ENCODE data around the gene AAGAB.
A peak's percentile ranks its signal among the peaks of the same experiment; 100 is the strongest.

The AAGAB gene

DNA sequence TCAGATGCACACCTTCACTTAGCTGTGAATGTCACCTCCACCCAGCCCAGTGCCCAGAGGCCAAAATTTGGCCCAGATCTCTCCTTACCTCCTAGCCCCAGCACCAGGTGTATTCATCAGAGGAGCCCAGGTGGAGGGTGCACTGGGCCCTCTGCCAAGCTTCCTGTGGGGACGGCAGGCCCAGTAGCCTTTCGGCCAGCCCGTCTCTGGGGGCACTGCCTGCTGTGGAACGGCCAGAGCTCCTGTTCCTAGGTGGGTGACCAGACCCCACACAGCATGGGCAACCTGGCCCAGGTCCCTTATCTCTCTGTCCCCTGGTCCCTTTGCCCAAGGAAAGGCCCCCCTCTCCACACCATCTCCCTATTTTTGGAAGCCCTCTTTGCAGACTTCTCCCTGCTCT lies 67.8 kb downstream of the AAGAB start:
- DNase-seq: no peak

DNA sequence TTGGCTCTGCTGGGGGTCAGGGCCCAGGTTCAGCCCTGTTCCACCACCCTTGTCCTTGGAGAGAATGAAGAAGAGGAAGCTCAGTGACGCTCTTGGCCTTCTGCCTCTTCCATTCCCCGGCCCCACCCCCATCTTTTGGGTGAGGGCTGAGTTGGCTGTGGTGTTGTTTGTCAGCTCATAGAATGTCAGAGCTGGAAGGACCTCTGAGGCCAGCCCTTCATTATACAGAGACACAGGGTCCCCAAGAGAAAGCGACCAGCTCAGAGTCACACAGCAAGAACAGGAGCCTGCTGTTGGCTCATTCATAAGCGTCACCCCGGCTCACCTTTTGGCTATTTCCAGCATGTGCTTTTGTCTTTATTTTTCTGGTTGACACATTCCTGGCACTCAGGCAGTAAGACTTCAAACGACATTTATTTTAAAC lies 68.2 kb downstream of the AAGAB start:
- no peak for DNase-seq

DNA sequence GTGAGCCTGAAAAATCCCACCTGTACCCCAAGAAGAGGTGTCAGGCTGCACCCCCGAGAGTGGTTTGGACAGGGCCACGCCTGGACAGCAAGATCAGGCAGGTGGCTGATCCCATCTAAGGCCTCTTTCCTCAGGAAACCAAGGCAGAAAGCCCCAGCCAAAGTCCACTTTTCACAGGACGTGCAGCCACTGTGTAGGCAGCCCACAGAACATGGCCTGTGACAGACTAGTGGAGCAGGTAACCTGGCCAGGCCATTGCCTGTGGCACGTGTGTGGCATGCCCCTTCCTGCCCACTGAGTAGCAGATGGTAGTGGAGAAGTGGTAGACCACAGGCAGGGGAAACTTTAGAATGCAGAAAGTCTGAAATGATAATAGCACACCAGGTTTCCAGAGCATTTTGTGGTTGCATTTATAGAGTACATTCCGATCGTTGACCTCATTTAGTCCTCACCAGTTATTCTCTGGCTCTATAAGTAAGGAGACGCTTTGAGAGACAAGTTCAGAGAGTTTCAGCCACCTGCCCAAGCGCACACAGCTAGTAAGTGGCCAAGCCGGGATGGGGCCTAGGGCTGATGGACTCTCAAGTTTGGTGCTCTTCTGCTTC lies 68.7 kb downstream of the AAGAB start:
- DNase-seq: peak in 2 of 5 experiments; percentile 14 to 86

DNA sequence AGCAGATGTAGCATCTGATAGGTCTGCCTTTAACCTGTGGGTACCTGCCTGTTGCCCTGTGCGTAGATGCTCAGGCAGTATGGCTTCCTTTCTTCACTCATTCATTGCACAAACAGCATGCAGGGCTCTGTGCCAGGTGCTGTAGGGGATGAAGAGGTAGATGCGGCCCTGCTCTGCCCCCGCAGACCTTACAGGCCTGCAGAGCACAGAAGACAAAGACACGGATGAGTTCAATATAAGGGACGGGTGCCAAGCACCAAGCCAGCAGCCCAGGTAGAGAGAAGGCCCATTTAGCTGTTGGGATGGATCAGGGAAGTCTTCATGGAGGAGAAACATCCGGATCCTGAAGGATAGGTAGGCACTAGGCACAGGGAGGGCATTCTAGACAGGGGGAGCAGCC lies 69.4 kb downstream of the AAGAB start:
- DNase-seq: no peak

DNA sequence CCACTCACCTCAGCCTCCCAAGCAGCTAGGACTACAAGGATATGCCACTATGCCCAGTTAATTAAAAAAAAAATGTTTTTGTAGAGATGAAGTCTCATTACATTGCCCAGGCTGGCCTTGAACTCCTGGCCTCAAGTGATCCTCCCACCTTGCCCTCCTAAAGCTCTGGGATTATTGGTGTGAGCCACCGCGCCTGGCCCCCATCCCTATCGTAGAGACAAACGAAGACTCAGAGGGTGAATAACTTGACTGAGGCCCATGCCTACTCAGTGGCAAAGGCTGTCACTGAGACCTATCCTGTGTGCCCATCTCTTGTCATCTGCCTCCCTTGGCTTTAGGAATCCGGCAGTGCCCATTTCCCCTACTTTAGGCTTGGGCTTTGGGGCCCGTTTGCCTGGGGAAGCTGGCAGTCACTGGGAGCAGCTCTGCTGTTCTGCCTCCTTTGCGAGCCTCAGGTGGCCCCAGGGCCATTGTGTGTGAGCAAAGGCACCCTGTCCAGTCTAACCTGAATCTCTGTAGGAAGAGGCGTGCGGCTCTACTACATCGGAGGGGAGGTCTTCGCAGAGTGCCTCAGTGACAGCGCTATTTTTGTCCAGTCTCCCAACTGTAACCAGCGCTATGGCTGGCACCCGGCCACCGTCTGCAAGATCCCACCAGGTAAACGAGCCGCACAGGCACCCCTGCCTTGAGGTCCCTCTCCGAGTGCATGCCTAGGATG lies 70.1 kb downstream of the AAGAB start:
- DNase-seq: no peak

DNA sequence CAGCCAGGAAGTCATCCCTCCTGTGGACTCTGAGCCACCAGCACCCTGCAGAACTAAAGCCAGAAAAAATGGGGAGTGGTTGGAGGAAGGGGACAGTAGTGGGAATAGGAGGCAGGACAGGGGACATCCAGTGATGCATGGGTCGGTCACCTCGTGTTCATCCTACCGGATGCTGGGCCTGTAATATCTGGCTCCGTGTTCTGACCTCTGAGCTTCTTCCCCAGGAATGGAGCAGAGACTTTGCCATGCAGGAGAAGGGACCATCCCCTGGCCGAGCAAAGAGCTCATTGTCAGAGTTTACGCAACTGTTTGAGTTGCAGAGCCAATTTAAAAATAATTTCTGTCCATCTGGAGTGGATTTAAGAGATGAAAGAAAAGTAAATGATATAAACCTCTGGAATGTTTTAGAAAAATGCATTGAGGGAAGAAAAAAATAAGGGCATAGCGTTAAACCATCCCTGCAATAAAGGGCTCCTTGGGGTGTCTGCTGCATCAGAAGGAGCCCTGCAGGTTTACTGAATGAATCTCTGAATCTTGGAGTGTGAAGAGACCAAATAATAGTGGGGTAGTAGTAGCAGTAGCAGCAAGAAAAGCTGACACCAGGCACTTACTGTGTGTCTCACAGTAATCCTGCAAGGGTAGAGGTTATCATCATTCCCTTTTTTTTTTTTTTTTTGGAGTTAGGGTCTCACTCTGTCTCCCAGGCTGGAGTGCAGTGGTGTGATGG lies 70.9 kb downstream of the AAGAB start:
- no peak for DNase-seq

DNA sequence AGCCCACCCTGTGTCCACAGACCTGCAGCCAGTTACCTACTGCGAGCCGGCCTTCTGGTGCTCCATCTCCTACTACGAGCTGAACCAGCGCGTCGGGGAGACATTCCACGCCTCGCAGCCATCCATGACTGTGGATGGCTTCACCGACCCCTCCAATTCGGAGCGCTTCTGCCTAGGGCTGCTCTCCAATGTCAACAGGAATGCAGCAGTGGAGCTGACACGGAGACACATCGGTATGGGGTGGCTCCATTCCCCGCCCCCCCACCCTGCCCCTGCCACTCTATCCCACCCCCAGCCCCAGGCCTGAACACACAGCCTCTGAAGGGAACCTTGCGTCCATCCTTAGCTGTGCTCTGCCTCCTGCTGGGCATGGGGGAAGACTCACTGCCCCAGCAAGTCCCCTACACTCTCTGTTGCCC lies 73.2 kb downstream of the AAGAB start:
- DNase-seq: peak in 1 of 5 experiments; percentile 33

DNA sequence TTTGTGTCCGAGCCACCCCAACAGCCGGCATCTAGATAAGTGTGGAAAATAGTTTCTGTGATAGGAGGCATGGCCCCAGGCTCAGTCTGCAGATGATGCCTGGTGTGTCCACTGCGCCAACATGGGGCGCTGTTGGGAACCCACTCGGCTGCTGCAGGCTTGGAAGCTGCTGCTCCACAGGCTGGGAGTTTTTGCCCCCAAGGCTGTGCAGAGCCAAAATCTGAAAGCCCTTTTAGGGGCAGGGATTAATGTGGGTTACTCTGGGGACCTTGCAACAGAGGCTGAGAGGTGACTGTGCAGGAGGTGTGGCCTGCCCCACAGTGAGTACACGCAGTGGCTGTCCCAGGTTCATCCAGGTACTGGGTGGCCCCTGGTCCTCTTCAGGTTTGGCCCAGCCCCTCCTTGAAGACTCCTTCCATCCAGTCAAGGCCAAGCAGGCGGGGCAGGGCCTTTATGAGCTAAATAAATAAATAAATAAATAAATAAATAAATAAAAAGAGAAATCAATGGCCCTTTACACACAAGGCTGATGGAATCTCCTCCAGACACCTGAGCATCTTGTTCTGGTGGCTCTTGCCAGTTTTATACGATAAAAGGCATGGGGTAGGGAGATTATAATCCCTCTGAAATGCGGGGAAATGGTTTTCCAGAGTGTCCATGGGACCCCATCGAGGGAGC lies 73.8 kb downstream of the AAGAB start:
- DNase-seq: no peak

DNA sequence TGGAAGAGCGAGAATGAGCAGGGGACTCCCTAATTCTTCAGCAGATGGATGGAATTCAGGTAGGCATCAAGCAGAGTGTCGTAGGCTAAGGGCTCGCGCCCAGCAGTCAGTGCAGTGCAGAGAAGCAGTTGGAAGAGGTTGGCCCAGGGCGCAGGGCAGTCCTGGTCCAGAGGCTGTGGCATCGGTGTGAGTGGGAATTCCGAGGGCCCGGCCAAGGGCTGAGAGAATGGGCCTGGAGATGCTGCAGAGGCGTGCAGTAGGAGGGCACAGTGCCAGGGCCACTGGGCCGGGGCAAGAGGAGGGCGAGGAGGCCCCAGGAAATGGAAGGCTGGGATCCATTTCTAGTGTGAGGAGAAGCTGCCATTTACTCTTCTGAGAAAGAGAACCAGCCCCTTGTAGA lies 74.4 kb downstream of the AAGAB start:
- DNase-seq: no peak

DNA sequence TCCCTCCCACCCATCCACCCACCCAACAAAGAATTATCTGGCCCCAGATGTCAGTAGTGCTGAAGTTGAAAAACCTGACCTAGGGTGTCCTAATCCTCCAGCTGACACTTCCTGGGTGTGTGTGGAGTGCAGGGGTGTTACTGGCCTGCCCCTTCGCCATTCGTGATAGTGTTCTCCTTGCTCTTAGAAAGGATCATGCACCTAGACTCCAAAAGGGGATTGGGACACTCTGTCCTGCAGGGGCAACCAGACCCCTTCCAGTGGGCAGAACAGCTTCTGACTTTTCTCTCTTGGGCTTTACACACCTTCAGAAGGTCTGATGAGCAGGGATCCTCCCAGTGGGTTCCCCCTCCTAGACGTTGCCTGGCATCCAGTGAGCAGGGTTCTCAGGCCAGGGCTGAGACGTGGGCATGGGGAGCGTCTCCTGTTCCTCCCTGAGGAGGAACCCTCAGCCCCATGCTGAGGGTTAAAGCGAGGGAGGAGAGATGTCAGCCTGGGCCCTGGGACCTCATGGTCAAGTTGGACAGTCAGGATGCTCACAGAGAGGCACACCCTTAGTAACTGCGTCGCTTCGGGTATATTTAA lies 75.0 kb downstream of the AAGAB start:
- no peak for DNase-seq

DNA sequence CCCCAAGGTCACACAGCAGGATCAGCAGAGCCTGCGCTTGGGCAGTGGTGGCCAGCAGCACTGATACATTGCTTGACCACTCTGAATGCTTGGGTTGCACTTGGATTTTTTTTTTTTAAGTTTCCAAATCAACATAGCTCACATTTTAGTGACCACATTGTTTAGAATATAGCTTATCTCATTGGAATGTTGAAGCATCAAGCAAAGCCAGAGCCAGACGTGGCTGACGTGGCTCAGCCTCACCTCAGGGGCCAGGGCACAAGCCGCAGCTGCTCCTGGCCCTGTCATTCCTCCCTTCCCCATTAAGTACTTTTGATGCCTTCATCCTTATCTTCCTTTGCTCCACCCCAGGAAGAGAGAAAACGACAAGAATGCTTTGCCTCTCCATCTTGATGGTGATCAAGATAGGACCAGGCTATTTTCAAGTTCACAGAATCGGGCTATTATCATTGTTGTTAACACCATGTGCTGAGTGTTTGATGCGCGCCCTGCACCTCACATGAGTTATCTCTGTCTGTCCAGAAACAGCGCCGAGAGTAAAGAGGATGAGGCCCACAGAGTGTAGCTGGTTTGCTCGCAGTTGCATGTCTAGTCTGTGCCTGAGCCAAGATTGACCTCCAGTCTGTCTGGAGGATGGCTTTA lies 75.8 kb downstream of the AAGAB start:
- DNase-seq: no peak

DNA sequence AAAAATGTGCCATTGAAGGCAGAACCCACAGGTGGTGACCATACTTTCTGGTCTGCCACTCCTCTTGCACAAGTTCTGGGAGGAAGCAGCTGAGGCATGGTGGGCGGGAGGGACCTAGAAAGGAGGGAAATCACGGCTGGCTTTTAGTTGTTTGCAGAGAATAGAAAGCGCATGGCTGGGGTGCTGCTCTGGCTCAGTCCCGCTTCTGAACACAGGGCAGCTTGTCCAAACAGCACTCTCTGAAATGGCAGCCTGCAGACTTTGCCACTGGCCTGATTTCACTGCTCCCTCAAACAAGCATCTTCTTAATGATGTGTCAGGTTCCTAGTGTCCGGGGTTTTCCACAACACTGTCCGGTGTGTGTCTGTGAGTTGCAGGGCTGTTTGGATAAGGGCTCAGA lies 76.7 kb downstream of the AAGAB start:
- DNase-seq: no peak

DNA sequence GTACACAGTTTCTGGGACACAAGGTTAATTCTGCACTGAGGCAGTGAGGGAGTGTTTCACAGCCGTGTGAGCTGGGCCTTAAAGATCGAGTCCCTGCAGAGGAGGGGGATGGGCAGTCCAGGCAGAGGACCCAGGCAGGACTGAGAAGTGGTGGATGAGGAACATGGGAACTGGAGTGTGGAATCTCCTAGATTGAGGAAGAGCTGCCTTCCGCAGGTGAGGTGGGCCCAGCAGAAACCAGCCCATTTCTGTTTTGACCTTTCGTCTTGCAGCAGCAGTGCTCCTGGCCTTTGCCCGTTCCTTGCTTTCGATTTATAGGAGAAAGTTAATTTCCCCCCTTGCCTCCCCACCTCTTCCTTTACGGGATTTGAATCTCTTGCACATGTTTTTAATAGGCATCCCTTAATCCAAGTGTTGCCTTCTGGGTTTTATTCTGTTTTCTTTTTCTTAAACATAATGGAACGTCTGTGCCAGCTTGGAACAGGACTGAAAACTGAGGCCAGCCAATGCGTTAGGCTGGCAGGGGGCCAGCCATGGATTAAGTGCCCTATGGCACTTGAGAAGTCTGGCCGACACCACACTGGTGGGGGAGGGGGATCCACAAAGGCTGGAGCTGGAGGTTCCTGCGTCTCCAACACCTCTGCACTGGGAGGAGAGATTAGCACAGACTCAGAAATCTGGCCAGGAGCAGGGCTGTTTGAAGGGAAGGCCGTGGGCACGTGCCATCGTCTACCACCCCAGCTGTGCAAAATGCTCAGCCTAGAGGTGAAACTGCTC lies 78.1 kb downstream of the AAGAB start:
- no peak for DNase-seq

DNA sequence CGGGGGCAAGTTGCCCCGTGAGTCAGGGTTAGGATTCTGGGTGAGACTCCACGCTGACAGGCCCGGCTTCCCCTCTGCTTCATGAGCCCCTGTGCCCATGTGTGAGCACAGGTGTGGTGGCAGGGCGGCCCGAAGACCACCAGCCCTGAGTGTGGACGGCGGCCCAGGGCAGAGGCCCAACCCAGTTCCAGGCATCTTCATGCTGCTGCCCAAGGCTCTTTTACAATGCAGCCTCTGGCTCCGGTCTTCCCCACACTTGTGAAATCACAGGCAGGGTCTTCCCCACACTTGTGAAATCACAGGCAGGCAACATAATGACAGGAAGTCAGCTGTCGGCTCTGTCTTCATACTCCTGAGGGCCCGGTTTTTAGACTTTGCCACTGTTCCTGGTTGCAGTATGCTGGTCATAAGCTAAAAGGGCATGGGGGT lies 78.8 kb downstream of the AAGAB start:
- peak in 2 of 5 experiments; percentile 23 to 30 for DNase-seq

DNA sequence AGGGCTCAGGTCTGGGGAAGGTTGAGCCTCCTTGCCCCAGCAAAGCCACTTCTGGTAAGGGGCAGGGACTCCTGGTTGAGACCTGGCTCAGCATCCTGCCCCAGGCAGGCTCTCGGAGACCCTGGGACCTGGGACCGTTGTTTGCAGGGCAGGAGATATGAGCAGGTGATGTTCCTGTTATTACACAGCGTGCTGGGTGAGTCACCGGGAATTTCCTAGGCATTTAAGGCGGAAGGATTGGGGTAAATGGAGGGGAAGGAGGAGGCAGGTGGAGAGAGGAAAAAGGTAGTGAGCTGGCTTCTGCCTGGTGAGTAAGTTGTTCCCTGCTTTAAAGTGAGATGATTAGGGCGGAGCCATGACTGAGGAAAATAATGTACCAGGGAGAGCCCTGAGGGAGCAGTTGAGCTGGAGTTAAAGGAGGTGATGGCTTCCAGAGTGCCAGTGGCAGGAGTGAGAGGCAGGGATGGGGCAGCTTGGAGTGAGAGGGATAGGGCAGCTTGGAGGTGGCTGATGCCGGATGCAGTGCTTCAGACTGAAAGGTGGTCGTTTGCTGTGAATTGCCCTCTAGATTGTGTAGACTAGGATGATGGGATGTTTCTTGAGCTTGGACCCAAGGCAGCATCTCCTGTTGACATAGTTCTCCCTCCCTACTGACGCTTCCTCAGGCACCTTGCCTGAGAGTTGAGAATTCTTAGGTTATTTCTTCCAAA lies 79.4 kb downstream of the AAGAB start:
- DNase-seq: peak in 1 of 5 experiments; percentile 7

DNA sequence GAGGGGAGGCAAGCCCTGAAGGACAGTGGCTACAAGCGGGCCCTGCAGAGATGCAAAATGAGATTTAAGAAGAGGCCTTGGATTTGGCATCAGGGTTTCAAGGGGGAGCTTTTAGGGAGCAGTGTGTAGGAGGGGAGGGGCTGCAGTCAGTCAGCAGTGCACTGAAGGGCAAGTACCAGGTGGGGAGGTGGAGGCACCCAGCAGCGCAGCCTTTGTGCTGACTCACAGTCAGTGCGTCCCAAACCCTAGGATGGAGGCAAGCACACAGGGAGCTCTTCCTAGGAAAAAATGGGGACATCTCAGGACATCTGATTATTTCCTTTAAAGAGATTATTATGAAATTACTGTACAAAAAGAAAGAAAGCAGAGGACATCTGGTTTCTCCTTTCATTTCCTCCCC lies 80.0 kb downstream of the AAGAB start:
- no peak for DNase-seq

DNA sequence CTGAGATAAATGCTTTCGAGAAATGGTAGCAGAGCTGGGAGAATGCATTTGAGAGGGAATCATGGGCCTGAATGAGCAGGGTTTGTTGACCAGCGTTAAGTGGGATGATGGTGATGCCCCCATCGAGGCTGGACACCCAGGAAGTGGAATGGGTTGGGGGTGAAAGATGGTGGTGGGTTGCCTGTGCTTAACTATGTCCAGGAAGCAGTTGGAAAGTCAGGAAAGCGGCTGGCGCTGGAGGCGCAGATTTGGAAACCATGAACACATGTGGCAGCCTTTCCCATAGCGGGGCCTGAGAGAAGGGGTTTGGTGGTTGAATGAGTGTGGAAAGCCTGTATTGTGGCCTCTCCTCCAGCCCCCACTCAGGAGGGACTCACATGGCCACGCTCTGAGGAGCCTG lies 80.7 kb downstream of the AAGAB start:
- DNase-seq: no peak

DNA sequence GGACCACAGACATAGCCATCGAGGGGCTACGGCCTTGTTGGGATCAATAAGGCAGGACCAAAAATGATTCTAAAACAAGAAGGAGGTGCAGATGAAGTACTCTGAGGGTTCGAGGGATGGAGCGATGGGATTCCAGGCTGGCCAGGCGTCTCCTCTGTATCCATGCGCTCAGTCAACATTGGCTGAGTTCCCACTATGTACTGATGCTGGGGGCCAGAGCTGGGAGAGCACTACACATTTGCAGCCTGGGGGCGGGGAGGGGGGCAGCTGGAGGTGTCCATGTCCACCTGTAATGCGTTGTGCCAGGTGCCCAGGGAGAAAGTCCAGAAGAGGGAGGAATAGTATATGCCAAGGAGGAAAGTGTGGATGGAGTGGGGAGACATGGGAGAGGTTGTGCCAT lies 81.5 kb downstream of the AAGAB start:
- DNase-seq: no peak

DNA sequence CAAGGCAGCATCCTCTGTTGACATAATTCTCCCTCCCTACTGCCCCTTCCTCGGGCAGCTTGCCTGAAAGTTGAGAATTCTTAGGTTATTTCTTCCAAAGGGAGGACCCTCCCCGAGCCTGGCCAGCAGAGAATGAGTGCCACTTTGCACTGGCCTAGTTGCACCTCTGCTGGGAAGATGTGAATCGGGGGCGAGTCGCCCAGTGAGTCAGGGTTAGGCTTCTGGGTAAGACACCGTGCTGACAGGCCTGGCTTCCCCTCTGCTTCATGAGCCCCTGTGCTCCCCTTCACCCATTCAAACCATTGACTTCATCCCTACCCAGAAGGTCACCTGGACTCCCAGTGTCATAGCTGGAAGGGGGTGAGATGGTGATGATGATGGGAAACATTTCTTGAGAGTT lies 82.3 kb downstream of the AAGAB start:
- no peak for DNase-seq

DNA sequence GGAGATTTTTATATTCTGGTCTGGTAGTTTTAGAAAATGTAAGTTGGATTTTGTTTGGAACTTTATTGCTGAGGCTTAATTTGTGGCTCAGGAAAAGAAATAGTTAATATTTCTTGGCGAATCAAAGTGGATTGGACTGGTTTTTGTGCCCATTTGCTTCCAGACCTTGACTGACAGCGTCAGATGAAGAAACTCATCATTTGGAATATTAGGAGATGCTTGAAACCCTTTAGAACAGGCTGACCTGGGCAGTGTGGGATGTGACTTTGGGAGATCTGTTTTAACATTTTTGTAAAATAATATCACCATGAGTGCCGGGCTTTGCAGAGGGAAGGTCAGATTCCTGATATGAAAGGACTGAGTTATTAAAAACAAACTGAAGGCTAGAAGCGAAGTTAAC lies 83.0 kb downstream of the AAGAB start:
- no peak for DNase-seq
